Lung (tissue), 12 donors: ENCODE results near the gene CD93. TPM values are rescaled to one million over a fixed set of nuclear protein-coding genes. Genes with fewer than 3 reads are reported as not detected.

Source experiments
- ATAC-seq: fragments of 200-7000 bp; cut with Tn5 transposase; one replicate; pipeline ENCODE4 v1.9.1; 2020; ENCODE audit warnings: moderate number of reproducible peaks; ENCODE audit not compliant: insufficient read depth, low FRiP score
- DNase-seq, 3 donors: peaks; one replicate each; pipeline ENCODE4 v3.0.0-alpha.2; 2013 to 2017
- H3K27ac ChIP-seq, 2 donors: one replicate each; pipeline ENCODE4 v1.5.1; 2013; ENCODE audit warnings: mild to moderate bottlenecking in 2 of 2, moderate library complexity in 2 of 2, control low read depth in 1 of 2, inconsistent platforms in 1 of 2, low read depth in 1 of 2, low read length in 1 of 2
- H3K27me3 ChIP-seq, 3 donors: one replicate each; pipeline ENCODE4 v1.5.1; 2013; ENCODE audit warnings: low read length in 2 of 3; ENCODE audit not compliant: control insufficient read depth in 3 of 3, insufficient read depth in 3 of 3
- H3K36me3 ChIP-seq, 4 donors: one replicate each; pipeline ENCODE4 v1.5.1; 2013; ENCODE audit warnings: low read length in 4 of 4, mild to moderate bottlenecking in 1 of 4, moderate library complexity in 1 of 4; ENCODE audit not compliant: control insufficient read depth in 4 of 4, insufficient read depth in 4 of 4
- H3K4me1 ChIP-seq, 5 donors: one replicate each; pipeline ENCODE4 v1.5.1; 2013; ENCODE audit warnings: low read length in 5 of 5, mild to moderate bottlenecking in 2 of 5, moderate library complexity in 1 of 5; ENCODE audit not compliant: control insufficient read depth in 5 of 5, insufficient read depth in 5 of 5
- H3K4me3 ChIP-seq: one replicate; pipeline ENCODE4 v1.5.1; 2013; ENCODE audit warnings: mild to moderate bottlenecking, control low read depth, moderate library complexity
- H3K9ac ChIP-seq, 2 donors: one replicate each; pipeline ENCODE4 v1.5.1; 2013; ENCODE audit warnings: low read length in 2 of 2, control low read depth in 1 of 2; ENCODE audit not compliant: insufficient read depth in 1 of 2
- H3K9me3 ChIP-seq, 4 donors: one replicate each; pipeline ENCODE4 v1.5.1; 2013; ENCODE audit warnings: low read length in 3 of 4, mild to moderate bottlenecking in 1 of 4, moderate library complexity in 1 of 4; ENCODE audit not compliant: control insufficient read depth in 4 of 4, insufficient read depth in 3 of 4
- WGBS, 2 donors: extraction: QIAGEN DNeasy Blood & Tissue Kit; methylation state at CpG; one replicate each; pipeline ENCODE4 v1.1.7; 2013; 5-methylcytosine and 5-hydroxymethylcytosine counted together
- polyA plus RNA-seq, 2 donors: library from polyadenylated mRNA; stranded (reverse); fragments of 200-250 nt; gene quantifications; one replicate each; pipeline ENCODE4 v1.2.1, GENCODE V29; 2013
- total RNA-seq, 2 donors: library from RNA; depleted of rRNA in 1 of 2; stranded (reverse); fragments of >200 nt in 1 of 2; gene quantifications; one replicate each; pipeline ENCODE4 v1.2.1, GENCODE V29; 2014 to 2021
- TF ChIP-seq, protein P1 (sequence below): IDR thresholded peaks from 2 replicates; pipeline ENCODE4 v1.5.1; 2012; ENCODE audit warnings: mild to moderate bottlenecking; ENCODE audit errors: control extremely low read depth, extremely low read depth
- donor health status: control.
- donor health status: control.
- donor health status: Bipolar disorder and iron deficiency.
- donor health status: healthy.
- donor health status: DM: yes; HTN: yes; CAD: no.

The CD93 gene
- total and polyA plus RNA-seq, 4 donors = 17.9 to 239 (median 126) TPM

DNA sequence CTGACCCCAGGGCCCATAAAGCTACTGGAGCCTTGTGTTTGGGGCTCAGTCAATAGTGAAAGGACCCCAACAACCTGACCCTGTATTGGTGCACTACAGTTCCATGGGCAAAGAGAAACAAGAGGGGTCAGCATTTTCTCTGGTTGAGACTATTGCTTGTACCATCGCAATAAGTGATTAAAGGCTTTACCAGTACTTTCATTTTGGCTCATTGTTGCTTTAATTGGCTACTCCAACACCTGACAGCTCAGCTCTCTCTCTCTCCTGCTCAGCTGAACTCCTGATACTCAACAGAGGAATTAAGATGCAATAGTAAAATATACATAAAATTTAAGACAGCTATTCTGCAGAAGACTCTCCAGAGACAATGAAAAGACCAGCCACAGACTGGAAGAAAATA lies 17.8 kb downstream of the CD93 start:
- Histone ChIP-seq H3K4me1 (peaks cover under 1 to 31% (median 4%) of the 10 kb centered on the region in 5 donors), H3K27ac (no peak overlapping the region), H3K9ac (no peak overlapping the region), H3K4me3 (no peak overlapping the region), H3K9me3 (no peaks in the 10 kb centered on the region), H3K27me3 (no peaks in the 10 kb centered on the region), H3K36me3 (peaks cover 0 to 2% (median 0%) of the 10 kb centered on the region in 4 donors)
- DNase-seq (no peak), ATAC-seq (no peak)
- TF ChIP-seq, protein P1, sequence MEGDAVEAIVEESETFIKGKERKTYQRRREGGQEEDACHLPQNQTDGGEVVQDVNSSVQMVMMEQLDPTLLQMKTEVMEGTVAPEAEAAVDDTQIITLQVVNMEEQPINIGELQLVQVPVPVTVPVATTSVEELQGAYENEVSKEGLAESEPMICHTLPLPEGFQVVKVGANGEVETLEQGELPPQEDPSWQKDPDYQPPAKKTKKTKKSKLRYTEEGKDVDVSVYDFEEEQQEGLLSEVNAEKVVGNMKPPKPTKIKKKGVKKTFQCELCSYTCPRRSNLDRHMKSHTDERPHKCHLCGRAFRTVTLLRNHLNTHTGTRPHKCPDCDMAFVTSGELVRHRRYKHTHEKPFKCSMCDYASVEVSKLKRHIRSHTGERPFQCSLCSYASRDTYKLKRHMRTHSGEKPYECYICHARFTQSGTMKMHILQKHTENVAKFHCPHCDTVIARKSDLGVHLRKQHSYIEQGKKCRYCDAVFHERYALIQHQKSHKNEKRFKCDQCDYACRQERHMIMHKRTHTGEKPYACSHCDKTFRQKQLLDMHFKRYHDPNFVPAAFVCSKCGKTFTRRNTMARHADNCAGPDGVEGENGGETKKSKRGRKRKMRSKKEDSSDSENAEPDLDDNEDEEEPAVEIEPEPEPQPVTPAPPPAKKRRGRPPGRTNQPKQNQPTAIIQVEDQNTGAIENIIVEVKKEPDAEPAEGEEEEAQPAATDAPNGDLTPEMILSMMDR = no peak
- 96 to 100% methylated on average over 1 of the region's 1 CpG for WGBS, 2 donors

DNA sequence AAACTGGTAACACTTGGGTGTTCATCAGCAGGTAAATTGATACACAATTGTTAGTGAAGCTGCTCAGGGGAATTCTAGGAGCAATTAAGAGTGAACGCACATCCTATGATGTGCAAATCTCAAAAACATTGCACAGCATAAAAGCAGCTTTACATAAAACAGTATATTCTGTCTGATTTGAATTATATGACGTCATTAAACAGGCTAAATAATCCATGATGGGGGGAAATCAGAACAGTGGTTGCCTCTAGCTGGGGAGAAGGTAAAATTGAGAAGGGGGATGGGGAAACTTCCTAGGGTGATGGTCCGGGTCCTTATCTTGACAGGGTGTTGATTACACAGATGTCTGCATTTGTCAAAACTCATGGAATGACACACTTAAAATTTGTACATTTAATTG lies 19.4 kb downstream of the CD93 start:
- WGBS, 2 donors = 92 to 93% methylated on average over 3 of the region's 3 CpGs
- TF ChIP-seq, protein P1 = no peak
- Histone ChIP-seq H3K4me1 (peaks cover 2 to 45% (median 15%) of the 10 kb centered on the region in 5 donors), H3K36me3 (peaks cover 0 to 2% (median 0%) of the 10 kb centered on the region in 4 donors), H3K4me3 (no peak overlapping the region), H3K9ac (no peak overlapping the region), H3K27me3 (no peaks in the 10 kb centered on the region), H3K27ac (no peak overlapping the region), H3K9me3 (no peaks in the 10 kb centered on the region)
- no peak for DNase-seq
- no peak for ATAC-seq

DNA sequence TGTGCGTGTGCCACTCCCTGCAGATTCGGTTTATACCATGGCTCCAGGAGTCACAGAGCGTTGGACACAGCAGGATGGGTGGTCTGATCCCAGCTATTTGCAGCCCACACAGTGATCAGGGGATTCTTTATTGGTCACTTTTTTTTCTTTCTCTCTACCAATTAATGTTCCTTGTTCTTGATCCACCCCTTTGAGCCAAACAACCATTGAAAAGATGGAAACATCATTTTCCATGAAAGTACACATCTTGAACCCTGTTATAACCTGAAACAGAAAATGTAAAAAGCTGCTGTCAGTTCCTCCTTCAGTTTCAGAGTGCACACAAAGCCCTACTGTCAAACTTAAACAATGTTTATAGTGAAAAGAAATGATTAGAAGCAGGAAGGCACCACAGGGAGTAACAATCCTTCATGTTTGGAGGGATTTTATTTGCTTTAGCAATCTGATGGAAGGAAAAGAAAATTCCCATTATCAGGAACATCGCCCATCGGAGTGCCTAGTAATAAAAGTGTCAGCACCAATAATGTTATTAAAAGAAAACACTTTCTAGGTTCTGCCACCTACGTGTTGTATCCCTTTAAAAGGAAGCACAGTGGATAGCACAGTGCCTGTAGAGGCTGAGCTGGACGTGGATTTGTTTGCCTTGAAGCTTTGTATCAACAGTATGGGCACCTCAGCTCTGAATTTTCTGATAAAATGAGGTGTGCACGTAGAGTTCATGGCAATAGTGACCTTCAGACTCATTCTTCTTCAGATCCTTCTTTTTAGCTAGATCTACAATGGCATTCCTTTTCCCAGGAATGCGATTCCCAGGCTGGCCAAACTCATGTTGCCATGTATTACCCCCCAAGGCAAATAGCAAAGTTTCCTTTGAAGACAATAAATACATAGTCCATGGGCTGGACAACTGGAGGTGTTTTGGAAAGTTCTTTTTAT lies 20.6 kb downstream of the CD93 start:
- 75 to 82% methylated on average over 9 of the region's 9 CpGs for WGBS, 2 donors
- peaks cover 0 to 2% (median 0%) of the 10 kb centered on the region in 4 donors for H3K36me3 ChIP-seq
- ATAC-seq = no peak
- no peak for DNase-seq
- no peak overlapping the region for H3K4me3 ChIP-seq
- H3K4me1 ChIP-seq = peaks cover 4 to 58% (median 20%) of the 10 kb centered on the region in 5 donors
- TF ChIP-seq, protein P1 = no peak
- no peaks in the 10 kb centered on the region for H3K27me3 ChIP-seq
- no peaks in the 10 kb centered on the region for H3K9me3 ChIP-seq
- no peak overlapping the region for H3K9ac ChIP-seq
- no peak overlapping the region for H3K27ac ChIP-seq
